ENCODE measurements around the gene TFIP11.

- TF ChIP-seq POLR2A (IDR thresholded peaks at IDR 0.05) (no peak), CTCF (IDR thresholded peaks at IDR 0.05) (no peak)
Observed at GRCh38 chr22:26549902-26550497, 37.7 kb upstream of the TFIP11 start.
